HepG2 (cell line): Measurements from ENCODE around the gene ITGB2. TPM values are rescaled to one million over a fixed set of nuclear protein-coding genes. Genes with fewer than 3 reads are reported as not detected.

Experiments used
- FOXM1 ChIP-seq: sonication (generic); formaldehyde crosslinking; IDR thresholded peaks from 2 replicates; pipeline ENCODE4 v1.5.0; 2020; ENCODE audit warnings: missing genetic modification reagents
- HMGXB4 ChIP-seq, 2 experiments: sonication (generic) in 1 of 2; formaldehyde crosslinking in 1 of 2; IDR thresholded peaks; 2 replicates each; pipeline versions ENCODE4 v1.4.0 to v1.6.1; 2018 to 2020; ENCODE audit warnings: missing genetic modification reagents in 2 of 2, borderline replicate concordance in 1 of 2, low read depth in 1 of 2, mild to moderate bottlenecking in 1 of 2, missing biosample characterization in 1 of 2
- PRDM15 ChIP-seq: sonication (generic); formaldehyde crosslinking; IDR thresholded peaks from 2 replicates; pipeline ENCODE4 v1.4.0; 2020; ENCODE audit warnings: missing genetic modification reagents
- RARA ChIP-seq: IDR thresholded peaks from 2 replicates; pipeline ENCODE4 v1.6.1; 2016; ENCODE audit warnings: missing genetic modification reagents, missing compliant biosample characterization
- SCMH1 ChIP-seq: sonication (generic); formaldehyde crosslinking; IDR thresholded peaks from 2 replicates; pipeline ENCODE4 v1.9.0; 2021; ENCODE audit warnings: missing genetic modification reagents, mild to moderate bottlenecking, borderline replicate concordance
- THAP11 ChIP-seq: IDR thresholded peaks from 2 replicates; pipeline ENCODE4 v1.6.1; 2016; ENCODE audit warnings: missing biosample characterization, missing genetic modification reagents
- ZNF230 ChIP-seq: sonication (generic); formaldehyde crosslinking; IDR thresholded peaks from 2 replicates; pipeline ENCODE4 v1.4.0; 2020; ENCODE audit warnings: mild to moderate bottlenecking, missing genetic modification reagents
- ZNF326 ChIP-seq: sonication (generic); formaldehyde crosslinking; IDR thresholded peaks from 2 replicates; pipeline ENCODE4 v1.4.0; 2020; ENCODE audit warnings: missing genetic modification reagents, borderline replicate concordance
- ZNF33A ChIP-seq: sonication (generic); formaldehyde crosslinking; IDR thresholded peaks from 2 replicates; pipeline ENCODE4 v1.5.1; 2020; ENCODE audit warnings: missing genetic modification reagents, mild to moderate bottlenecking, moderate library complexity, borderline replicate concordance
- ZNF737 ChIP-seq: sonication (generic); formaldehyde crosslinking; IDR thresholded peaks from 2 replicates; pipeline ENCODE4 v1.5.0; 2020; ENCODE audit warnings: missing genetic modification reagents, mild to moderate bottlenecking, borderline replicate concordance
- ZNF747 ChIP-seq: sonication (generic); formaldehyde crosslinking; IDR thresholded peaks from 2 replicates; pipeline ENCODE4 v1.8.1; 2023; ENCODE audit warnings: missing genetic modification reagents, mild to moderate bottlenecking, borderline replicate concordance
- ZNF749 ChIP-seq: sonication (generic); formaldehyde crosslinking; IDR thresholded peaks from 2 replicates; pipeline ENCODE4 v1.8.0; 2022; ENCODE audit warnings: mild to moderate bottlenecking, missing genetic modification reagents, moderate library complexity, borderline replicate concordance
- polyA plus RNA-seq, 8 experiments: library from polyadenylated mRNA; depleted of rRNA in 3 of 8; stranded (reverse) in 7 of 8; unstranded in 1 of 8; fragments of >200 nt; fragmentation: Illumina TruSeq in 4 of 8; extraction: Trizol in 4 of 8; gene quantifications; 2 replicates each; pipeline versions ENCODE4 v1.2.1 to v1.2.3, GENCODE V29; 2011 to 2016; ENCODE audit warnings: low read depth in 4 of 8, missing spikeins in 1 of 8, mixed read lengths in 1 of 8; ENCODE audit not compliant: insufficient read depth in 1 of 8
- total RNA-seq, 5 experiments: library from RNA; depleted of rRNA; stranded (reverse); fragments of >200 nt; fragmentation: Illumina TruSeq; extraction: Trizol; gene quantifications; 2 replicates each; pipeline ENCODE4 v1.2.3, GENCODE V29; 2016; ENCODE audit warnings: low read depth in 1 of 5
- TF ChIP-seq, protein P1 (sequence below): IDR thresholded peaks from 2 replicates; pipeline ENCODE4 v1.6.1; 2016; ENCODE audit warnings: low read depth
- TF ChIP-seq, protein P2 (sequence below): sonication (generic); formaldehyde crosslinking; IDR thresholded peaks from 2 replicates; pipeline ENCODE4 v1.5.0; 2020; ENCODE audit warnings: missing genetic modification reagents
- TF ChIP-seq, protein P3 (sequence below): sonication (generic); formaldehyde crosslinking; IDR thresholded peaks from 2 replicates; pipeline ENCODE4 v1.4.0; 2020; ENCODE audit warnings: mild to moderate bottlenecking, missing genetic modification reagents, borderline replicate concordance

The ITGB2 gene
- total and polyA plus RNA-seq, 2 of the 13 experiments (the other 11 are each of a cell fraction or from before 2014, with no cell fraction given): 4.2 to 18.0 TPM

DNA sequence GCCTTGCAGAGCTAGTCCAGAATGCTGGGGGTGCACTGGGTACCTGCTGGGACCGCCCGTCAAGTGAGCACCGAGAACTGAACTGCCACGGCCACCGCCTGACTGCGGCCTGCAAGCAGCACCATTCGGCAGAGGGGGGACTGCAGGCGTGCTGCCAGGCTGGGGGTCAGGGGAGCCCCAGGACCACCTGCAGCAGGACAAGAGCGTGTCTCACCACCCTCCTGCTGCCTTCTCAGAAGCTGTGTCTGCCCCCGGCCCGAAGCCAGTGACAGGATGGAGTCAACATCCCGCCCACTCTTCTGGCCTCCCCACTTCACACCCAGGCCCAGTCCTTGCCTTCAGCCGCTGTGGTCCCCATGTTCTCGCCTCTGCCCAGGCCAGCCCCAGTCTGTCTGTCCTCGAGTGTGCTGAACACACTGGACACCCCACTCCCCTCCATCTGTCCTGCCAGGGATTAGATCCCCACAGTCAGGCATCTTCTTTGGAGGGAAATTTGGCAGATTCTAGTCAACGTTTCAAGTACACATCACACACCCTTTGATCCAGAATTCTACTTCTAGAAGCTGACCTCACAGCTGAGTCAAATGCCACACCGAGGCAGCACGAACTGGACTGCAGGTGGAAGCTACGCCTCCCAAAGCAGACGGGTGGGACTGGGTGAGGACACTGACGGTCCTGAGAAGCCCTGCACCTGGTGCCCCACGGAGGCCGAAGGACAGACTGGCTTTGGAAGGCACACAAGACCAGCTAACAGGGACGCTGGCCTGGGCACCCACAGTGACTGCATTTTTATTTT is 73.2 kb downstream of the ITGB2 start (continued):
- TF ChIP-seq PRDM15 (CRISPR knock-in tag) (no peak), SCMH1 (CRISPR knock-in tag) (no peak), ZNF326 (CRISPR knock-in tag) (no peak), THAP11 (CRISPR knock-in tag) (no peak), ZNF737 (no peak), HMGXB4 (CRISPR knock-in tag; IDR thresholded peaks at IDR 0.05; ENCODE audit: borderline replicate concordance in 1 of 2, low read depth in 1 of 2) (no peak), ZNF33A (CRISPR knock-in tag) (no peak), RARA (CRISPR knock-in tag) (no peak), ZNF749 (CRISPR knock-in tag) (no peak), FOXM1 (CRISPR knock-in tag) (no peak), ZNF747 (CRISPR knock-in tag) (no peak), ZNF230 (CRISPR knock-in tag) (no peak)
- TF ChIP-seq, protein P1, sequence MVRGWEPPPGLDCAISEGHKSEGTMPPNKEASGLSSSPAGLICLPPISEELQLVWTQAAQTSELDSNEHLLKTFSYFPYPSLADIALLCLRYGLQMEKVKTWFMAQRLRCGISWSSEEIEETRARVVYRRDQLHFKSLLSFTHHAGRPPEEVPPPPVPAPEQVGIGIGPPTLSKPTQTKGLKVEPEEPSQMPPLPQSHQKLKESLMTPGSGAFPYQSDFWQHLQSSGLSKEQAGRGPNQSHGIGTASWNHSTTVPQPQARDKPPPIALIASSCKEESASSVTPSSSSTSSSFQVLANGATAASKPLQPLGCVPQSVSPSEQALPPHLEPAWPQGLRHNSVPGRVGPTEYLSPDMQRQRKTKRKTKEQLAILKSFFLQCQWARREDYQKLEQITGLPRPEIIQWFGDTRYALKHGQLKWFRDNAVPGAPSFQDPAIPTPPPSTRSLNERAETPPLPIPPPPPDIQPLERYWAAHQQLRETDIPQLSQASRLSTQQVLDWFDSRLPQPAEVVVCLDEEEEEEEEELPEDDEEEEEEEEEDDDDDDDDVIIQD (CRISPR knock-in tag): no peak
- TF ChIP-seq, protein P2, sequence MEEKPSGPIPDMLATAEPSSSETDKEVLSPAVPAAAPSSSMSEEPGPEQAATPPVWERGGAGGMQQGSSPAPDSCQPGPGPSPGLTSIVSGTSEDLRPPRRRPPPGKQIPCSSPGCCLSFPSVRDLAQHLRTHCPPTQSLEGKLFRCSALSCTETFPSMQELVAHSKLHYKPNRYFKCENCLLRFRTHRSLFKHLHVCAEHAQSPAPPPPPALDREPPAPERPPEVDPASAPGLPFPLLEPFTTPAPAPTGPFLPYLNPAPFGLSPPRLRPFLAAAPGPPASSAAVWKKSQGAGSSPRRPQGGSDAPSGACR (CRISPR knock-in tag): 0 out of 2 replicates have a peak, but pooled peaks have one; percentile 13
- TF ChIP-seq, protein P3, sequence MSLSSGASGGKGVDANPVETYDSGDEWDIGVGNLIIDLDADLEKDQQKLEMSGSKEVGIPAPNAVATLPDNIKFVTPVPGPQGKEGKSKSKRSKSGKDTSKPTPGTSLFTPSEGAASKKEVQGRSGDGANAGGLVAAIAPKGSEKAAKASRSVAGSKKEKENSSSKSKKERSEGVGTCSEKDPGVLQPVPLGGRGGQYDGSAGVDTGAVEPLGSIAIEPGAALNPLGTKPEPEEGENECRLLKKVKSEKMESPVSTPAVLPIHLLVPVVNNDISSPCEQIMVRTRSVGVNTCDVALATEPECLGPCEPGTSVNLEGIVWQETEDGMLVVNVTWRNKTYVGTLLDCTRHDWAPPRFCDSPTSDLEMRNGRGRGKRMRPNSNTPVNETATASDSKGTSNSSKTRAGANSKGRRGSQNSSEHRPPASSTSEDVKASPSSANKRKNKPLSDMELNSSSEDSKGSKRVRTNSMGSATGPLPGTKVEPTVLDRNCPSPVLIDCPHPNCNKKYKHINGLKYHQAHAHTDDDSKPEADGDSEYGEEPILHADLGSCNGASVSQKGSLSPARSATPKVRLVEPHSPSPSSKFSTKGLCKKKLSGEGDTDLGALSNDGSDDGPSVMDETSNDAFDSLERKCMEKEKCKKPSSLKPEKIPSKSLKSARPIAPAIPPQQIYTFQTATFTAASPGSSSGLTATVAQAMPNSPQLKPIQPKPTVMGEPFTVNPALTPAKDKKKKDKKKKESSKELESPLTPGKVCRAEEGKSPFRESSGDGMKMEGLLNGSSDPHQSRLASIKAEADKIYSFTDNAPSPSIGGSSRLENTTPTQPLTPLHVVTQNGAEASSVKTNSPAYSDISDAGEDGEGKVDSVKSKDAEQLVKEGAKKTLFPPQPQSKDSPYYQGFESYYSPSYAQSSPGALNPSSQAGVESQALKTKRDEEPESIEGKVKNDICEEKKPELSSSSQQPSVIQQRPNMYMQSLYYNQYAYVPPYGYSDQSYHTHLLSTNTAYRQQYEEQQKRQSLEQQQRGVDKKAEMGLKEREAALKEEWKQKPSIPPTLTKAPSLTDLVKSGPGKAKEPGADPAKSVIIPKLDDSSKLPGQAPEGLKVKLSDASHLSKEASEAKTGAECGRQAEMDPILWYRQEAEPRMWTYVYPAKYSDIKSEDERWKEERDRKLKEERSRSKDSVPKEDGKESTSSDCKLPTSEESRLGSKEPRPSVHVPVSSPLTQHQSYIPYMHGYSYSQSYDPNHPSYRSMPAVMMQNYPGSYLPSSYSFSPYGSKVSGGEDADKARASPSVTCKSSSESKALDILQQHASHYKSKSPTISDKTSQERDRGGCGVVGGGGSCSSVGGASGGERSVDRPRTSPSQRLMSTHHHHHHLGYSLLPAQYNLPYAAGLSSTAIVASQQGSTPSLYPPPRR (CRISPR knock-in tag): no peak
